Measurements from ENCODE around the gene PSME3.
"Not testable (repeated sequence)": the region's sequence is repeated elsewhere in the genome, so short reads cannot be mapped to it uniquely, and the experiment has no call there.

PSME3 gene

DNA sequence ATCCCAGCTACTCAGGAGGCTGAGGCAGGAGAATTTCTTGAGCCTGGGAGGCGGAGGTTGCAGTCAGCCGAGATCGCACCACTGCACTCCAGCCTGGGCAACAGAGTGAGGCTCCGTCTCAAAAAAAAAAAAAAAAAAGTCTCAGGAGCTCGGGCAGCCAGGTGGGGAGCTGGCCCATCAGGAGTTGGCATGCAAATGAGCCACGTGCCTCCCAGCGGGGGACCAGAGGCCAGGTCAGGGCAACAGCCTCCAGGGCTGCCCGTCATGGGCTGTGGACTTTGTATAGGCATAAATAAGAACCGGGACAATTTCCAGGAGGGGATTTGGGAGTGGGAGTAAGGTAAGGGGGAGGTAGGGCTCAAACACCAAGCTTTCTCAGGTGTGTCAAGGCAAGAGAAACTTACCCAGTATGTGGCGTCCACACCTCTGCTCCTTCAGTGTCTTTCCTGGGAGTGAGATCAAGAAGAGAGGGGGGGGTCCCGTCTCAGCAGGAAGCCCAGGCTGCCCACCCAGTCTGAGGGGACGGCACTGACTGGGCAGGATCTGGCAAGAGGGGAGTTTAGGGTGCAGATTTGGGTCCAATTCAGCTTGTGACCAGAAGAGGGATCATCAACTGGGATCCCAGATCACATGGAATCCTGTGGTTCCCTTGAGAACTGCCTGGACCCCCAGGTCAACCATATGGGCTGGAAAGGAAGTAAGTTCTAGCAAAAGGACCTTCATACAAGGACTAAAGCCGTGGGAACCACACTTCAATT, 45.1 kb downstream of the PSME3 start:
- no peak for DNase-seq

DNA sequence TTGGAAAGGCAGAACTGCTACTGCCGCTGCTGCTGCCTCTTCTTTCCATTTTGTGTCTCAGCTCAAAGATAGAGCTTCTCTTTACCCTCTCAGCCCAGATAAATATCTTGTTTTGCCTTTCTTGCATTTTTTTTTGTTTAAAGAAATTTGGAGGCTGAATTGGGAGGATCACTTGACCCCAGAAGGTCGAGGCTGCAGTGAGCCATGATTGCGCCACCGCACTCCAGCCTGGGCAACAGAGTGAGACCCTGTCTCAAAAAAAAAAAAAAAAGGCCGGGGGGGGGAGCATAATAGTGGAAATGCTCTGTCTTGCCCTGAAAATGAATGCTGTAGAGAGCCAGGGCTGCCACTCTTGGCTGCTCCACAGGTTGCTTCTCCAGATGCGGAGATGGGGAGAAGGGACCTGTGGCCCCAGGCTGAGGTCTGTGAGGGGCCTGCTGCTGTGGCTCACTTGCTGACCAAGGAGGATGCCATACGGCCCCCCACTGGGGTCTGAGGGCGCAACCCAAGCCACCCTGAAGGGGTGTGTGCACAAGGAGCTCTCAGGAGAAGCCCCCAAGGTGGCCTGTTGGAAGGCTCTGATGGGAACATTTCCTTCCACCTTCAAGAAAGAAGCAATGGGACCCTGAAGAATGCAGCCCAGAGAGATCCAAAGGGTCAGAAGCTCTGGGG, 45.9 kb downstream of the PSME3 start:
- no peak for DNase-seq

DNA sequence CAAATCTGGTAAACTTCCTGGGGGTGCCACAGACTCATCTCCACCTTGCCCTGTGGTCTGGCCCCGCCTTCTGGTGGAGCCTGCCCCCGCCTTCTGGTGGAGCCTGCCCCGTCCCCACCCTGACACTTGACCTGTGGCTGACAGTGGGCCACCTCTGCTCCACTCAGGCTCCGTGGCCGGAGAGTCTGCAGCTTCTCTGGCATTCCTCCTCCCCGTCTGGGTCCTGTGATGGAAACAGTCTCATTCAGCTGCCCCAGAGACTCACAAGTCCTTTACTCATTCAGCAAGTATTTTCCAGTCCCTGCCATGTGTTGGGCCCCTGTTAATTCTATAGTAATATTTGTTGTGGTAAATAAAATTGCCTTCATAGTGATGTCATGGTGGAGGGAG, 46.4 kb downstream of the PSME3 start:
- no peak for DNase-seq

DNA sequence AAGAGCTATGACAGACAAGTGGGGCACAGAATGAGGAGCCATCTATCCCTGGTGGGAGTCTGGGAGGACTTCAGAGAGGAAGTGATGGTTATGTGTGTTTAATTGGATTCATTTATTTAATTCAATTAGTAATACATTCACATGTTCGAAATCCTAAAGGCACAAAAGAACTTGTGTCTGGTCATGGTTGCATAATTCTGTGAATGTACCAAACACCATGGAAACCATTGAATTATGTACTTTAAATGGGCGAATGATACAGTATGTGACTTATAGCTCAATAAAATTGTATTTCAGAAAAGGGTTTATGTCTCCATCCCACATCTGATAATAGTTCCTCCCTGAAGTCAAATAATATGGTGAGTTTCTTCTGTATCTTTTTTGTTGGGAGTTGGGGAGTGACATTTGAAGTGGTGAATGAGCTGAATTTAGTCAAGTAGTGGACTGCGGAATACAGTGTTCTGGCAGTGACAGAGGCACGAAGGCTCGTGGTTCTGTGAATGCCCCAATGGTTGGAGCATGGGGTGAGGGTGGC, 47.6 kb downstream of the PSME3 start:
- DNase-seq: no peak

DNA sequence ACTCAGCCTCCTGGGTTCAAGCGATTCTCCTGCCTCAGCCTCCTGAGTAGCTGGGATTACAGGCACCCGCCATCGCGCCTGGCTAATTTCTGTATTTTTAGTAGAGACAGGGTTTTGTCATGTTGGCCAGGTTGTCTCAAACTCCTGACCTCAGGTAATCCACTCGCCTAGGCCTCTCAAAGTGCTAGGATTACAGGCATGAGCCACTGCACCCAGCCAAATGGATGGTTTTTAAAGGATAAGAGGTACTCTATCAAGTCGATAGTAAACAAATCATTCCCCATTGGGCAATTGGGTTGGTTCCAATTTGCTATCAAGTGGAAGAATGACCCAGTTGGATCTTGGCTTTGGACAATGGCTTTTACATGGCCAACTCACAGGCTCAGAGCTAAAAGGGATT, 48.5 kb downstream of the PSME3 start:
- not testable (repeated sequence) for DNase-seq

DNA sequence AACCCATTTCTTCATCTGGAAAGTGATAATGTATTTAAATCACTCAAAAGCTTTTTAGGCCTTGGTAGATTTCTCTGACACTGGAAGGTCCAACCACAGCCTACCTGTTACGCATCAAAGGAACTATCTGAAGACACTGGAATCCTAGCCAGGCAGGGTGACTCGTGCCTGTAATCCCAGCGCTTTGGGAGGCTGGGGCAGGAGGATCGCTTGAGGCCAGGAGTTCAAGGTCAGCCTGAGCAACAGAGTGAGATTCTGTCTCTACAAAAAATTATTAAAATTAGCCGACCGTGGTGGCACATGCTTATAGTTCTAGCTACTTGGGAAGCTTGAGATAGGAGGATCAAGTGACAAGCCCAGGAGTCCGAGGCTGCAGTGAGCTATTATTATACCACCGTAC, 49.0 kb downstream of the PSME3 start:
- DNase-seq: no peak

DNA sequence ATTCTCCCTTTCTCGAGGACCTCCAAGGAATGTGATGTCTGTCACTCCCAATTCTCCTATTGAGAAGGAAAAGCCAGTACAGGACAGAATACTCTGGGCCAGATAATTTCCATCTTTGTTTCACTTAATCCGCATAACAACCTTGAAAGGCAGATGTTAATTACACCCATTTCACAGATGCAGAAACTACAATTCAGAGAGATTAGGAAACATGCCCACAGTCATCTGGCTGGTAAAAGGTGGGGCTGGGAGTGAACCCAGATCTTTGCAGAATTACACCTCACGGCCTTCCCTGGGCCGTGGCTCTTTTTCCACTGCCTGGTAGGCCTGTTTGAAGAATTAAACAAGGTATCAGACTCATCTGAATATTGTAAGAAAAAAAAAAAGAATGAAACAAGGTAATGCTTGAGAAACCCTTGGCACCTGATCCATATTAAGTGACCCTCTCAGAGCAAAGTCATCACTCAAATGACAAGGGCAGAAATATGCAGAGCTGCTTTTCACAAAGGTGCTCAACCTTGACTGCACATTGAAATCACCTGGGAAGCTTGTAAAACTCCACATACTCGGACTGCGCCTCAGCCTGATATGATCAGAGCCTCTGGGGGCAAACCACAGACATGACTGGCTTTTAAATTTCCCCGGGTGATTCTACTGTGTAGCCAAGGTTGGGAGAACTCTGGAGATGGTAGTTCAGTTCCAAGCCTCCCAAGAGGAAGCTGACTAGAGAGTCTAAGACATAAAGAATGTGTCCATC, 50.8 kb downstream of the PSME3 start:
- DNase-seq: no peak

DNA sequence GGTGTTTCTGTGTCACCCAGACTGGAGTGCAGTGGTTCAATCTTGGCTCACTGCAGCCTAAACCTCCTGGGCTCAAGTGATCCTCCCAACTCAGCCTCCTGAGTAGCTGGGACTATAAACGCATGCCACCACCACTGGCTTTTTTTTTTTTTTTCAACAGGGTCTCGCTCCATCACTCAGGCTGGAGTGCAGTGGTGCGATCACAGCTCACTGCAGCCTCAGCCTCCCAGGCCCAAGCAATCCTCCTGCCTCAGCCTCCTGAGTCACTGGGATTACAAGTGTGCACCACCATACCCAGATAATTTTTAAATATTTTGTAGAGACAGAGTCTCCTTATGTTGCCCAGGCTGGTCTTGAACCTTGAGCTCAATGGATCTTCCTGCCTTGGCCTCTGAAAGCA, 52.6 kb downstream of the PSME3 start:
- not testable (repeated sequence) for DNase-seq

DNA sequence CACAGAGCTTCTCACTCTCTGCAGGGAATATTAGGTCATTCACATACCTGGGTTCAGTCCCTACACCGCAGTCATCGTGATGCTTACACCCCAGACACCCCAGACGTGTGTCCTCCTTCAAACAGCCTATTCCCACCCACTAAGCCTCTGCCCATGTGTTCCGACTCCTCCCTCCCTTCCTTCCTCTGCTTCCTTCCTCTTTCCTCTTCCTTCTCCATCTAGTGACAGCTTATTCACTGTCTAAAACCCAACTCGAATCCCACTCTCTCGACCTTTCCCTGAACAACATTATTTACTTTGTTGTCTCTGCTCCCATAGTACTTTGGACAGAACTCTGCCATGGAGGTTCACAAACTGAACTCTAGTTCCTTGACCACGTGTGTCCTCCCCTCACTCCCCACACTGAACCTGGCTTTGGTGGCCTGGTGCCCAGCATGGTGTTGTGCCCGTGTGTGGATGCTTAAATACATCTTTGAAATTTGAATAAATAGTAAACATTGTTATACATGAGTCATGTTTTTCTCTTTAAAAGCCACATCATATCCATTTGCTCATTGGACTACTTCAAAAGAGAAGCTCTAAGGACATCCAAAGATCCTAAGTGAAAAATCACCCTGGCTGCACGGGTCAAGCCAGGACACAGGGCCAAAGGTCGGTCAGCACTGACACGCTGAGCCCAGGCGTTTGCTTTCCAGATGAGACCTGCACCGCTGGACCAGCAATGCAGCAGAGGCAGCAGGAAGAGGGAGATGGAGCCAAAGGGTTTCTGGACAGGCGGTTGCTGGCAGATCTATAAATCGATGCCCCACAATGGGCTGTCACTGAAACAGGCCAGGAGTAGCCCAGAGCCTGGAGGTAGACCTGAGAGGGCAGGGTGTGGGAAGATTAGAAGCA, 53.3 kb downstream of the PSME3 start:
- DNase-seq: no peak

DNA sequence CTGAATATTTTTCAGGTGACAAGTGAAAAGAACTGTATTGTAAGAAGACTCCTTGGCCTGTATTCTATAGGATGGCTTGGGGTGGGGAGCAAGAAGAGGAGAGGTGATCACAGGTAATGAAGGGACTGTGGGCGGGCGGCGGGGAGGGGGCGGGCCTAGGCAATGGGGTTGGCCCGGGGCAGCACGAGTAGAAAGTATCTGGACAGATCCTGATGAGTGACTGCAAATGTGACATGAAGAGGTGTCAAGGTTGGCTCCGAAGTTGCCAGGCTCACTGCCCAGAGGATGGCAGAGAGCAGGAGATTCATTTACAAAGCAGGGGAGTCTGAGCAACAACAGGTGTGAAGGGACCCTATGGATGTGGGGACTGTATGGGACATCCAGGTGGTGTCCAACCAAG, 56.6 kb downstream of the PSME3 start:
- DNase-seq: no peak

DNA sequence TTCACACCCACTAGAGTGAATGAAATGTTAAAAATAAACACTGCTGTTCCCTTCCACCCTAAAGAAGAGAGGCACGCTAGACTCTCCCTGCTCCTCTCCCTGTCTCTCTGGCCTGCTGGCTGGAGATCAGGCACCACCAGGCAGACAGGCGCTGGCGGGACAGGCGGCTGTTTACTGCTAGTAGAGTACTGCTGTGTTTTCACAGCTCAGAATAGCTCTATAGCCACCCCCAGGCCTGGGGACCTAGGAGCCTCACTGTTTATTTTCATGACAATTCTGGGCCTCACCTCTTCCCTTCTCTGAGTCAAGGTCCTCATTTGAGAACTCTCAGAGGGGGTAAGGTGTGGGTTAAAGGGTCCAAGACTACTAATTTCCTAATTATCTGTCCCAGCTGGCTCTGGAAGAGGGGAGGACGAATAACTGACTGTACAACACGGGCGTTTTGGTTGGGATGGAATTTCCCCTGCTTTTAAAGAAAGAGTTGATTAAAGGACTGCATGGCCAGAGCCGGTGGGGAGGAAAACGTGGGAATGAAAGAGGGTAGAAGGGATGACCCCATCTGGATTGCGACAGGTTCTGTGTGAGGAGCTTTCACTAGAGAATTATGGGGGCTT, 58.4 kb downstream of the PSME3 start:
- DNase-seq: peak in 3 of 14 donors; percentile 1 to 17 (median 1)

DNA sequence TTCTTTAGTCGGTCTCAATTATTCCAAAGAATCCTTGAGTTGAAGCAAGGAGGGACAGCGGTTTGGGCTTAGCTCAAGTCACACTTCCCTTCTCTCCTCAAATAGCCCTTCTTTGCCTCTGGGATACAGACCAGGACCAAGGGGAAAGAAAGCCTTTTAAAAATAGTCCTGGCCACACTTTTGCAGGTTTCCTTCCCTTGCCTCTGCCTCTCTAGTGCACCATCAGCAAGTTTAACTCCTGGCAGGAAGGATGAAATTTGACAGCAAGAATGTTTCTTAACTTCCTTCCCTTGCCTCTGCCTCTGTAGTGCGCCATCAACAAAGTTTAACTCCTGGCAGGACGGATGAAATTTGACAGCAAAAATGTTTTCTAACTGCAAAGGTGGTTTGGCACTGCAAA, 60.2 kb downstream of the PSME3 start:
- no peak for DNase-seq

Measured in C1 segment of cervical spinal cord (tissue), 14 donors.